Measurements from ENCODE around the gene TLR7.

DNA sequence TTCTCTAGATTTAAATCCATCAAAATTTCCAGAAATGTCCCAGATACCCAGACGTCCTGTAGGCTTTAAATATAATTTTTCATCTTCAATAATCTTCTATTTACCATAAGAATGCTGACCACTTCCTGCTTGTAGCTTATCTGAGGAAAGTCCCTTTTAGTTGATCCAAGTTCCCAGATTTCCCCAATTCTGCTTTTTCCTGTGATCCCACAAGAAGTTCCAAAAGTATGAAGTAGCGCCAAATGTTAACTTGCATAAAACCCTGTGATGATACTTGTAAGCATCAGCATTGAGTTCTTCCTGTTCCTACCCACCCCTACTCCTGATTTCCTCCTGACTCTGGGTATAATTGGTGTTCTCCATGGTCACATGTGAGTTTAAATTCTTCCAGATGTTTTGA lies 29.0 kb downstream of the TLR7 start:
- TF ChIP-seq TAF1 (IDR thresholded peaks at IDR 0.05; ENCODE audit: low read depth) (no peak), FOXM1 (IDR thresholded peaks at IDR 0.05; ENCODE audit: borderline replicate concordance, low read depth) (no peak), REST (IDR thresholded peaks at IDR 0.05; ENCODE audit: low read depth) (no peak), CREB1 (IDR thresholded peaks at IDR 0.05; ENCODE audit: low read depth) (no peak), YY1 (IDR thresholded peaks at IDR 0.05; ENCODE audit: low read depth) (no peak), NFIC (IDR thresholded peaks at IDR 0.05) (no peak), TCF12 (IDR thresholded peaks at IDR 0.05; ENCODE audit: low read depth) (no peak), EP300 (IDR thresholded peaks at IDR 0.05; ENCODE audit: borderline replicate concordance) (no peak), CEBPB (IDR thresholded peaks at IDR 0.05) (no peak), ZBTB7A (IDR thresholded peaks at IDR 0.05; ENCODE audit: low read depth) (no peak), RAD21 (IDR thresholded peaks at IDR 0.05; ENCODE audit: low read depth) (no peak), TEAD4 (IDR thresholded peaks at IDR 0.05) (no peak)
- TF ChIP-seq, protein P1, sequence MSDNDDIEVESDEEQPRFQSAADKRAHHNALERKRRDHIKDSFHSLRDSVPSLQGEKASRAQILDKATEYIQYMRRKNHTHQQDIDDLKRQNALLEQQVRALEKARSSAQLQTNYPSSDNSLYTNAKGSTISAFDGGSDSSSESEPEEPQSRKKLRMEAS (IDR thresholded peaks at IDR 0.05), result no peak
- TF ChIP-seq, protein P2, sequence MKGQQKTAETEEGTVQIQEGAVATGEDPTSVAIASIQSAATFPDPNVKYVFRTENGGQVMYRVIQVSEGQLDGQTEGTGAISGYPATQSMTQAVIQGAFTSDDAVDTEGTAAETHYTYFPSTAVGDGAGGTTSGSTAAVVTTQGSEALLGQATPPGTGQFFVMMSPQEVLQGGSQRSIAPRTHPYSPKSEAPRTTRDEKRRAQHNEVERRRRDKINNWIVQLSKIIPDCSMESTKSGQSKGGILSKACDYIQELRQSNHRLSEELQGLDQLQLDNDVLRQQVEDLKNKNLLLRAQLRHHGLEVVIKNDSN (IDR thresholded peaks at IDR 0.05), result no peak

Measured in Ishikawa (cell line).